ENCODE results near the gene SLC16A5.
"Not testable (repeated sequence)": the region's sequence is repeated elsewhere in the genome, so short reads cannot be mapped to it uniquely, and the experiment has no call there.

DNA sequence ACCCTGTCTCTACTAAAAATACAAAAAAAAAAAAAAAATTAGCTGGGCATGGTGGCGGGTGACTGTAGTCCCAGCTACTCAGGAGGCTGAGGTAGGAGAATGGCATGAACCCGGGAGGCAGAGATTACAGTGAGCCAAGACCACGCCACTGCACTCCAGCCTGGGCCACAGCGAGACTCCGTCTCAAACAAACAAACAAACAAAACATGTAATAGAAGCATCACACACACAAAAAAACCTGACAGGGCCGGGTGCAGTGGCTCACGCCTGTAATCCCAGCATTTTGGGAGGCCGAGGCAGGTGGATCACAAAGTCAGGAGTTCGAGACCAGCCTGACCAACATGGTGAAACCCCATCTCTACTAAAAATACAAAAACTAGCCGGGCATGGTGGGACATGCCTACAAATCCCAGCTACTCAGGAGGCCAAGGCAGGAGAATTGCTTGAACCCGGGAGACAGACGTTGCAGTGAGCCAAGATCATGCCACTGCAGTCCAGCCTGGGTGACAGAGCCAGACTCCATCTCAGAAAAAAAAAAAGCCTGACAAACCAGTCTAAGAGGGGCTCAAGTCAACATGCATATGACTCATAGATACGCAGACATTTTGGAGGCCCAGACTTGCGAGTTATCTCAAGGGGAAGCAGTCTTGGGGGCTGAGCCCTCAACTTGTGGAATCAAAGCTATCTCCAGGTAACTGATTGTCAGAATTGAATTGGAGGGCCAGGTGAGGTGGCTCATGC is 46.0 kb downstream of the SLC16A5 start:
- TF ChIP-seq, protein P1, sequence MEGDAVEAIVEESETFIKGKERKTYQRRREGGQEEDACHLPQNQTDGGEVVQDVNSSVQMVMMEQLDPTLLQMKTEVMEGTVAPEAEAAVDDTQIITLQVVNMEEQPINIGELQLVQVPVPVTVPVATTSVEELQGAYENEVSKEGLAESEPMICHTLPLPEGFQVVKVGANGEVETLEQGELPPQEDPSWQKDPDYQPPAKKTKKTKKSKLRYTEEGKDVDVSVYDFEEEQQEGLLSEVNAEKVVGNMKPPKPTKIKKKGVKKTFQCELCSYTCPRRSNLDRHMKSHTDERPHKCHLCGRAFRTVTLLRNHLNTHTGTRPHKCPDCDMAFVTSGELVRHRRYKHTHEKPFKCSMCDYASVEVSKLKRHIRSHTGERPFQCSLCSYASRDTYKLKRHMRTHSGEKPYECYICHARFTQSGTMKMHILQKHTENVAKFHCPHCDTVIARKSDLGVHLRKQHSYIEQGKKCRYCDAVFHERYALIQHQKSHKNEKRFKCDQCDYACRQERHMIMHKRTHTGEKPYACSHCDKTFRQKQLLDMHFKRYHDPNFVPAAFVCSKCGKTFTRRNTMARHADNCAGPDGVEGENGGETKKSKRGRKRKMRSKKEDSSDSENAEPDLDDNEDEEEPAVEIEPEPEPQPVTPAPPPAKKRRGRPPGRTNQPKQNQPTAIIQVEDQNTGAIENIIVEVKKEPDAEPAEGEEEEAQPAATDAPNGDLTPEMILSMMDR (IDR thresholded peaks at IDR 0.05): not testable (repeated sequence)
- TF ChIP-seq EZH2 (IDR thresholded peaks at IDR 0.05; ENCODE audit: borderline replicate concordance, insufficient read depth, low read depth, low read length, poor library complexity, severe bottlenecking): not testable (repeated sequence)
